GM12872 (cell line): Measurements from ENCODE around the gene NPHP4.

Experiments used
- CTCF ChIP-seq: IDR thresholded peaks from 3 replicates; pipeline ENCODE4 v1.5.1; 2011; ENCODE audit warnings: low read depth, mild to moderate bottlenecking, low read length, moderate library complexity; ENCODE audit not compliant: insufficient read depth

The NPHP4 gene

GRCh38 chr1:5935026-5935425 is 57.2 kb downstream of the NPHP4 start:
- no peak for TF ChIP-seq CTCF

- no peak for TF ChIP-seq CTCF
Observed at GRCh38 chr1:5934058-5934884, 58.0 kb downstream of the NPHP4 start.

GRCh38 chr1:5933676-5934057 is 58.6 kb downstream of the NPHP4 start:
- TF ChIP-seq CTCF, result no peak

GRCh38 chr1:5933050-5933449 is 59.2 kb downstream of the NPHP4 start:
- no peak for TF ChIP-seq CTCF

- TF ChIP-seq CTCF, result no peak
Observed at GRCh38 chr1:5928714-5929400, 63.4 kb downstream of the NPHP4 start.

- TF ChIP-seq CTCF, result no peak
Observed at GRCh38 chr1:5927506-5928370, 64.5 kb downstream of the NPHP4 start.
